Measurements from ENCODE around the gene GPR143. TPM values are rescaled to one million over a fixed set of nuclear protein-coding genes. Genes with fewer than 3 reads are reported as not detected.
A peak's percentile ranks its signal among the peaks of the same experiment; 100 is the strongest.

GPR143 gene
- total and polyA plus RNA-seq, 10 of the 15 experiments (the other 5 are each of a cell fraction or from before 2014, with no cell fraction given), result 0.05 to 0.31 (median 0.15) TPM; not detected in 5

GRCh38 chrX:9677098-9677739 is 88.4 kb downstream of the GPR143 start (continued):
- TF ChIP-seq ESRRA (IDR thresholded peaks at IDR 0.05; ENCODE audit: low read length) (no peak), BCL11A (IDR thresholded peaks at IDR 0.05; ENCODE audit: low read depth, low read length) (peak; percentile 66; the same call in 1 of the 2 replicates), CHD4 (IDR thresholded peaks at IDR 0.05) (no peak), CBFB (IDR thresholded peaks at IDR 0.05; ENCODE audit: low read depth) (peak; percentile 77; the same call in 1 of the 2 replicates), ZNF622 (IDR thresholded peaks at IDR 0.05) (no peak), CBX5 (IDR thresholded peaks at IDR 0.05; ENCODE audit: low read depth) (peak; percentile 63; the same call in 1 of the 2 replicates), GABPA (IDR thresholded peaks at IDR 0.05; ENCODE audit: low read depth) (peak; percentile 45; the same call in 1 of the 2 replicates), ZNF217 (IDR thresholded peaks at IDR 0.05) (no peak; the same call in 1 of the 2 replicates), MYC (IDR thresholded peaks at IDR 0.05; ENCODE audit: insufficient read depth, insufficient read length, insufficient replicate concordance, low read length, severe bottlenecking) (no peak), NFYB (IDR thresholded peaks at IDR 0.05; ENCODE audit: insufficient read depth, low read depth, low read length) (peak; percentile 60; the same call in 1 of the 2 replicates), DPF2 (IDR thresholded peaks at IDR 0.05) (peak; percentile 97), MYB (IDR thresholded peaks at IDR 0.05; ENCODE audit: borderline replicate concordance, low read depth, low read length) (peak; percentile 52; the same call in 1 of the 2 replicates), NR2F1 (conservative IDR thresholded peaks at IDR 0.05) (peak; percentile 29; the same call in 1 of the 2 replicates), PAX5 (IDR thresholded peaks at IDR 0.05; ENCODE audit: borderline replicate concordance, low read depth, low read length) (peak; percentile 77; the same call in 1 of the 2 replicates), POLR2AphosphoS5 (IDR thresholded peaks at IDR 0.05; ENCODE audit: low read length) (no peak), CREB1 (IDR thresholded peaks at IDR 0.05; ENCODE audit: low read depth) (peak; percentile 51; the same call in 1 of the 2 replicates), TCF7 (IDR thresholded peaks at IDR 0.05; ENCODE audit: borderline replicate concordance) (no peak), JUND (IDR thresholded peaks at IDR 0.05; ENCODE audit: low read depth, low read length) (peak; percentile 69)
- TF ChIP-seq, protein P1, sequence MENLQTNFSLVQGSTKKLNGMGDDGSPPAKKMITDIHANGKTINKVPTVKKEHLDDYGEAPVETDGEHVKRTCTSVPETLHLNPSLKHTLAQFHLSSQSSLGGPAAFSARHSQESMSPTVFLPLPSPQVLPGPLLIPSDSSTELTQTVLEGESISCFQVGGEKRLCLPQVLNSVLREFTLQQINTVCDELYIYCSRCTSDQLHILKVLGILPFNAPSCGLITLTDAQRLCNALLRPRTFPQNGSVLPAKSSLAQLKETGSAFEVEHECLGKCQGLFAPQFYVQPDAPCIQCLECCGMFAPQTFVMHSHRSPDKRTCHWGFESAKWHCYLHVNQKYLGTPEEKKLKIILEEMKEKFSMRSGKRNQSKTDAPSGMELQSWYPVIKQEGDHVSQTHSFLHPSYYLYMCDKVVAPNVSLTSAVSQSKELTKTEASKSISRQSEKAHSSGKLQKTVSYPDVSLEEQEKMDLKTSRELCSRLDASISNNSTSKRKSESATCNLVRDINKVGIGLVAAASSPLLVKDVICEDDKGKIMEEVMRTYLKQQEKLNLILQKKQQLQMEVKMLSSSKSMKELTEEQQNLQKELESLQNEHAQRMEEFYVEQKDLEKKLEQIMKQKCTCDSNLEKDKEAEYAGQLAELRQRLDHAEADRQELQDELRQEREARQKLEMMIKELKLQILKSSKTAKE (IDR thresholded peaks at IDR 0.05; ENCODE audit: low read depth, poor library complexity, severe bottlenecking), result peak; percentile 88
- TF ChIP-seq, protein P2, sequence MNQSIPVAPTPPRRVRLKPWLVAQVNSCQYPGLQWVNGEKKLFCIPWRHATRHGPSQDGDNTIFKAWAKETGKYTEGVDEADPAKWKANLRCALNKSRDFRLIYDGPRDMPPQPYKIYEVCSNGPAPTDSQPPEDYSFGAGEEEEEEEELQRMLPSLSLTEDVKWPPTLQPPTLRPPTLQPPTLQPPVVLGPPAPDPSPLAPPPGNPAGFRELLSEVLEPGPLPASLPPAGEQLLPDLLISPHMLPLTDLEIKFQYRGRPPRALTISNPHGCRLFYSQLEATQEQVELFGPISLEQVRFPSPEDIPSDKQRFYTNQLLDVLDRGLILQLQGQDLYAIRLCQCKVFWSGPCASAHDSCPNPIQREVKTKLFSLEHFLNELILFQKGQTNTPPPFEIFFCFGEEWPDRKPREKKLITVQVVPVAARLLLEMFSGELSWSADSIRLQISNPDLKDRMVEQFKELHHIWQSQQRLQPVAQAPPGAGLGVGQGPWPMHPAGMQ (IDR thresholded peaks at IDR 0.05; ENCODE audit: borderline replicate concordance), result no peak

All from GM12878 (cell line).